Endothelial cell of umbilical vein (primary cell): ENCODE measurements around the gene NAGLU. TPM values are rescaled to one million over a fixed set of nuclear protein-coding genes. Genes with fewer than 3 reads are reported as not detected.

Source experiments
- BruUV-seq: library from RNA; stranded (reverse); fragments of 400-500 nt; replicated peaks from 2 replicates; lab custom pipeline; 2021; lab: Mats Ljungman, UMichigan
- CTCF ChIA-PET: fragments of 300-600, 350-600 bp; sonication (Branson Sonifier 250); formaldehyde crosslinking; loops from one replicate; lab custom pipeline; 2021; ENCODE audit warnings: antibody characterized with exemption, inconsistent platforms; lab: Charles Lee
- POLR2A ChIA-PET: fragments of 300-600, 350-600 bp; sonication (Branson Sonifier 250); formaldehyde crosslinking; loops from one replicate; lab custom pipeline; 2021; ENCODE audit warnings: antibody characterized with exemption, inconsistent platforms; lab: Charles Lee
- DNase-seq: peaks from one replicate; pipeline ENCODE4 v3.0.0-alpha.2; 2011; ENCODE audit warnings: low read depth, low spot score
- FAIRE-seq: peaks from 2 replicates; lab custom pipeline; 2011; peaks lifted over from hg19 to GRCh38; lab: Jason Lieb, UNC
- H2AFZ ChIP-seq: 2 replicates; pipeline ENCODE4 v1.6.0; 2012; ENCODE audit warnings: low read depth, low read length, control low read depth, inconsistent platforms
- H3K27ac ChIP-seq: 2 replicates; pipeline ENCODE4 v1.5.1; 2011; ENCODE audit warnings: low read depth, mild to moderate bottlenecking, control low read depth, low read length, moderate library complexity; ENCODE audit not compliant: insufficient read depth
- H3K27me3 ChIP-seq, 2 experiments: 2 replicates each; pipeline versions ENCODE4 v1.6.0 to v1.6.1; 2011; ENCODE audit warnings: low read length in 2 of 2, mixed read lengths in 1 of 2; ENCODE audit not compliant: control insufficient read depth in 2 of 2, insufficient read depth in 2 of 2
- H3K36me3 ChIP-seq, 2 experiments: 2 replicates in 1 of 2; 3 replicates in 1 of 2; pipeline ENCODE4 v1.5.1; 2011; ENCODE audit warnings: low read length in 2 of 2, mild to moderate bottlenecking in 1 of 2, moderate library complexity in 1 of 2; ENCODE audit not compliant: control insufficient read depth in 2 of 2, insufficient read depth in 2 of 2; ENCODE audit errors: extremely low read depth in 1 of 2
- H3K4me1 ChIP-seq: 3 replicates; pipeline ENCODE4 v1.5.1; 2011; ENCODE audit warnings: mild to moderate bottlenecking, low read length; ENCODE audit not compliant: control insufficient read depth, insufficient read depth; ENCODE audit errors: extremely low read depth
- H3K4me2 ChIP-seq: 2 replicates; pipeline ENCODE4 v1.6.1; 2011; ENCODE audit warnings: low read length, control low read depth, mixed read lengths; ENCODE audit not compliant: insufficient read depth
- H3K4me3 ChIP-seq, 3 experiments: fragments of 200-600 bp in 1 of 3; sonication (generic), shearing (Covaris generic) in 1 of 3; replicated peaks in 1 of 3; 2 replicates each; pipeline ENCODE4 v1.5.1; 2011 to 2016; ENCODE audit warnings: control low read depth in 3 of 3, low read length in 3 of 3, mild to moderate bottlenecking in 2 of 3, inconsistent platforms in 1 of 3, low read depth in 1 of 3, moderate library complexity in 1 of 3; ENCODE audit not compliant: insufficient read depth in 1 of 3
- H3K79me2 ChIP-seq: 2 replicates; pipeline ENCODE4 v1.6.0; 2012; ENCODE audit warnings: low read length, inconsistent platforms; ENCODE audit not compliant: control insufficient read depth, insufficient read depth
- H3K9ac ChIP-seq: replicated peaks from 2 replicates; pipeline ENCODE3; 2011; ENCODE audit warnings: low read length, control low read depth; ENCODE audit not compliant: insufficient read depth; ENCODE audit errors: extremely low read depth
- H3K9me1 ChIP-seq: replicated peaks from 3 replicates; pipeline ENCODE4 v1.6.0; 2011; ENCODE audit warnings: mild to moderate bottlenecking, low read length; ENCODE audit not compliant: control insufficient read depth, insufficient read depth; ENCODE audit errors: extremely low read depth
- H3K9me3 ChIP-seq: replicated peaks from 2 replicates; pipeline ENCODE4 v1.5.1; 2012; ENCODE audit warnings: low read length, inconsistent platforms; ENCODE audit not compliant: control insufficient read depth, insufficient read depth
- H4K20me1 ChIP-seq: replicated peaks from 2 replicates; pipeline ENCODE3; 2011; ENCODE audit warnings: mild to moderate bottlenecking, low read length; ENCODE audit not compliant: control insufficient read depth, insufficient read depth; ENCODE audit errors: extremely low read depth
- FOS ChIP-seq: IDR thresholded peaks from 2 replicates; pipeline ENCODE4 v1.6.1; 2011; ENCODE audit warnings: mild to moderate bottlenecking, low read length, moderate library complexity, borderline replicate concordance; ENCODE audit not compliant: insufficient read depth
- JUN ChIP-seq: IDR thresholded peaks from 2 replicates; pipeline ENCODE4 v1.6.1; 2011; ENCODE audit warnings: borderline replicate concordance, low read depth; ENCODE audit not compliant: insufficient read length, insufficient read depth
- MYC ChIP-seq: IDR thresholded peaks from one replicate; pipeline ENCODE4 v1.6.1; 2011; ENCODE audit warnings: mild to moderate bottlenecking, low read depth, low read length
- POLR2A ChIP-seq: IDR thresholded peaks from 2 replicates; pipeline ENCODE4 v1.6.1; 2012; ENCODE audit warnings: low read depth, mild to moderate bottlenecking, control low read depth, low read length
- POLR2AphosphoS5 ChIP-seq: IDR thresholded peaks from 2 replicates; pipeline ENCODE4 v1.6.1; 2012; ENCODE audit warnings: low read depth, mild to moderate bottlenecking, control low read depth, low read length, moderate library complexity; ENCODE audit not compliant: insufficient read depth
- dilution Hi-C: fragments of 300-500 bp; cut with MboI; formaldehyde crosslinking; loops from one replicate; pipeline ENCODE4 v1.15.0; 2019; ENCODE audit warnings: low sequenced_read_pairs; ENCODE audit not compliant: extremely low pct_ligation_motif_present
- intact Hi-C: fragments of 100-400 bp; cut with micrococcal nuclease; formaldehyde crosslinking; loops from one replicate; pipeline ENCODE4 v1.10.0; 2022
- polyA plus RNA-seq, 4 experiments: library from polyadenylated mRNA; depleted of rRNA in 3 of 4; stranded (reverse) in 3 of 4; unstranded in 1 of 4; fragments of >200 nt; gene quantifications; 2 replicates each; pipeline versions ENCODE4 v1.2.1 to v1.2.3, GENCODE V29; 2011 to 2012; ENCODE audit warnings: missing spikeins in 1 of 4
- total RNA-seq: library from RNA; stranded (reverse); gene quantifications from 2 replicates; pipeline ENCODE4 v1.2.3, GENCODE V29; 2021
- TF ChIP-seq, protein P1 (sequence below): IDR thresholded peaks from 2 replicates; pipeline ENCODE4 v1.6.1; 2011; ENCODE audit not compliant: insufficient read depth, insufficient read length
- TF ChIP-seq, protein P2 (sequence below), 2 donors: IDR thresholded peaks; 1 replicate in 1 of 2; 2 replicates in 1 of 2; pipeline ENCODE4 v1.5.1; 2011; ENCODE audit warnings: low read length in 2 of 2, mild to moderate bottlenecking in 2 of 2, moderate library complexity in 2 of 2, control low read depth in 1 of 2, inconsistent platforms in 1 of 2, low read depth in 1 of 2; ENCODE audit not compliant: insufficient read depth in 1 of 2; ENCODE audit errors: extremely low read depth in 1 of 2

Gene NAGLU
- total and polyA plus RNA-seq, 2 donors (not counting 3 experiments of a cell fraction or from before 2014, with no cell fraction given), result 50.2 to 54.2 TPM

DNA sequence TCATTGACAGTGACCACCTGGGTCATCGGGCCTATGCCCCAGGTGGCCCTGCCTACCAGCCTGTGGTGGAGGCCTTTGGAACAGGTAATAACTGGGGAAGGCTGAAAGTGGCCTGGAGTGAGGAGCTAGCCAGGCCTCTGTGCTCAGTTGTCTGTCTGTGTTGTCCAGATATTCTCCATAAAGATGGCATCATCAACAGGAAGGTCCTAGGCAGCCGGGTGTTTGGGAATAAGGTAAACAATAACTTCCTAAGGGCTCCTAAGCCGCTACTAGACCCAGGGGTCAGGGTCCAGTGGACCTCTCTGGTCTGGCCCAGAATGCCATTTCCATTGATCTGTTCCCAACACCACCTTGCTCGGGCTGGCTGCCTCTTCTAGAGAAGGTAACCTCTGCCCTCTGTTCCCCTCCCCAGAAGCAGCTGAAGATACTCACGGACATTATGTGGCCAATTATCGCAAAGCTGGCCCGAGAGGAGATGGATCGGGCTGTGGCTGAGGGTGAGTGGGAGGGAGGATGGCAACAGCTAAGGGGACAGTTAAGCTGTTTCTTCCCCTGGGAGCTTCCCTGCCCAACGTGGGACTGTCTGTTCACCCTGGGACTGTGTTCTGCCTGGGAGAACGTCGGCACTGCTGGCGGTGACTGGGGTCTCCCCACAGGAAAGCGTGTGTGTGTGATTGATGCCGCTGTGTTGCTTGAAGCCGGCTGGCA lies 28.9 kb downstream of the NAGLU start:
- Histone ChIP-seq H3K27ac (no peak overlapping the region), H3K4me2 (no peak overlapping the region), H3K9me3 (no peaks in the 10 kb centered on the region), H3K9ac (no peak overlapping the region), H4K20me1 (no peaks in the 10 kb centered on the region), H3K4me3 (no peak overlapping the region), H3K9me1 (no peaks in the 10 kb centered on the region), H3K27me3 (no peaks in the 10 kb centered on the region), H3K36me3 (peaks cover 13 to 33% of the 10 kb centered on the region in 2 experiments), H3K79me2 (peaks cover 35% of the 10 kb centered on the region), H3K4me1 (peaks cover 31% of the 10 kb centered on the region), H2AFZ (no peak overlapping the region)
- ChIA-PET CTCF (interaction anchor here (2.1 to 5.4 kb wide), 2 partner anchors 13 kb away, joined by 9 to 38 read pairs; partner anchors contain the start of gene PSMC3IP), POLR2A (no interaction called here)
- dilution Hi-C loops, result no loop called here
- DNase-seq, result no peak
- no TSS peak for BruUV-seq
- intact Hi-C loops, result no loop called here
- no peak for FAIRE-seq
- TF ChIP-seq MYC, result no peak
- no peak for TF ChIP-seq POLR2A
- TF ChIP-seq, protein P1, sequence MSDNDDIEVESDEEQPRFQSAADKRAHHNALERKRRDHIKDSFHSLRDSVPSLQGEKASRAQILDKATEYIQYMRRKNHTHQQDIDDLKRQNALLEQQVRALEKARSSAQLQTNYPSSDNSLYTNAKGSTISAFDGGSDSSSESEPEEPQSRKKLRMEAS, result no peak
- TF ChIP-seq JUN, result no peak
- no peak for TF ChIP-seq FOS
- TF ChIP-seq, protein P2, sequence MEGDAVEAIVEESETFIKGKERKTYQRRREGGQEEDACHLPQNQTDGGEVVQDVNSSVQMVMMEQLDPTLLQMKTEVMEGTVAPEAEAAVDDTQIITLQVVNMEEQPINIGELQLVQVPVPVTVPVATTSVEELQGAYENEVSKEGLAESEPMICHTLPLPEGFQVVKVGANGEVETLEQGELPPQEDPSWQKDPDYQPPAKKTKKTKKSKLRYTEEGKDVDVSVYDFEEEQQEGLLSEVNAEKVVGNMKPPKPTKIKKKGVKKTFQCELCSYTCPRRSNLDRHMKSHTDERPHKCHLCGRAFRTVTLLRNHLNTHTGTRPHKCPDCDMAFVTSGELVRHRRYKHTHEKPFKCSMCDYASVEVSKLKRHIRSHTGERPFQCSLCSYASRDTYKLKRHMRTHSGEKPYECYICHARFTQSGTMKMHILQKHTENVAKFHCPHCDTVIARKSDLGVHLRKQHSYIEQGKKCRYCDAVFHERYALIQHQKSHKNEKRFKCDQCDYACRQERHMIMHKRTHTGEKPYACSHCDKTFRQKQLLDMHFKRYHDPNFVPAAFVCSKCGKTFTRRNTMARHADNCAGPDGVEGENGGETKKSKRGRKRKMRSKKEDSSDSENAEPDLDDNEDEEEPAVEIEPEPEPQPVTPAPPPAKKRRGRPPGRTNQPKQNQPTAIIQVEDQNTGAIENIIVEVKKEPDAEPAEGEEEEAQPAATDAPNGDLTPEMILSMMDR (IDR thresholded peaks at IDR 0.05; ENCODE audit: extremely low read depth in 1 of 2, insufficient read depth in 1 of 2, low read depth in 1 of 2, low read length in 2 of 2), result no peak
- no peak for TF ChIP-seq POLR2AphosphoS5
